ENCODE results near the gene STMN3.

- TF ChIP-seq CTCF (IDR thresholded peaks at IDR 0.05), result no peak
- TF ChIP-seq POLR2A (IDR thresholded peaks at IDR 0.05), result no peak
These were observed 32.2 kb upstream of the STMN3 start for GRCh38 chr20:63685269-63686026.

Data from lower leg skin (tissue), 3 donors.